IMR-90 (cell line): ENCODE data around the gene CFAP161. TPM values are rescaled to one million over a fixed set of nuclear protein-coding genes. Genes with fewer than 3 reads are reported as not detected.

ENCODE experiments used
- ATAC-seq: fragments of 200-7000 bp; cut with Tn5 transposase; 2 replicates; pipeline ENCODE4 v1.9.1; 2020; ENCODE audit warnings: low read depth, mild to moderate bottlenecking, moderate library complexity
- BruUV-seq: library from RNA; stranded (reverse); fragments of 400-500 nt; replicated peaks from 2 replicates; lab custom pipeline; 2021; lab: Mats Ljungman, UMichigan
- CTCF ChIA-PET: fragments of 300-600 bp; formaldehyde crosslinking; extraction: SDS; loops from one replicate; lab custom pipeline; 2021; ENCODE audit warnings: antibody characterized with exemption; lab: Yijun Ruan, JAX
- POLR2A ChIA-PET: fragments of 300-600 bp; sonication (Branson Sonifier 250); formaldehyde crosslinking; loops from one replicate; lab custom pipeline; 2022; ENCODE audit warnings: antibody characterized with exemption; ENCODE audit not compliant: unreplicated experiment; lab: Charles Lee
- DNase-seq: peaks from one replicate; pipeline ENCODE4 v3.0.0; 2013
- H2AFZ ChIP-seq: replicated peaks from 2 replicates; pipeline ENCODE3; 2013; ENCODE audit warnings: low read length, mild to moderate bottlenecking; ENCODE audit not compliant: poor library complexity
- H2AK5ac ChIP-seq: 2 replicates; pipeline ENCODE4 v1.6.1; 2013; ENCODE audit warnings: low read depth, low read length, inconsistent platforms
- H2AK9ac ChIP-seq: replicated peaks from 2 replicates; pipeline ENCODE3; 2013; ENCODE audit warnings: mild to moderate bottlenecking, low read depth, low read length, moderate library complexity; ENCODE audit not compliant: poor library complexity
- H2BK120ac ChIP-seq: 2 replicates; pipeline ENCODE4 v1.6.1; 2013; ENCODE audit warnings: low read depth, low read length, inconsistent platforms
- H2BK15ac ChIP-seq: 3 replicates; pipeline ENCODE4 v1.6.1; 2013; ENCODE audit warnings: low read depth, low read length, inconsistent platforms
- H2BK20ac ChIP-seq: 2 replicates; pipeline ENCODE4 v1.6.1; 2013; ENCODE audit warnings: low read depth, mild to moderate bottlenecking, inconsistent platforms, low read length, moderate library complexity
- H2BK5ac ChIP-seq: 2 replicates; pipeline ENCODE4 v1.6.1; 2013; ENCODE audit warnings: mild to moderate bottlenecking, low read depth, low read length, inconsistent platforms; ENCODE audit not compliant: poor library complexity, severe bottlenecking
- H3K14ac ChIP-seq: replicated peaks from 2 replicates; pipeline ENCODE4 v1.6.1; 2013; ENCODE audit warnings: low read depth, low read length, inconsistent platforms
- H3K18ac ChIP-seq: 2 replicates; pipeline ENCODE4 v1.6.1; 2013; ENCODE audit warnings: low read depth, low read length, control low read depth
- H3K23ac ChIP-seq: 2 replicates; pipeline ENCODE4 v1.6.1; 2013; ENCODE audit warnings: low read depth, low read length, inconsistent platforms
- H3K27ac ChIP-seq: 2 replicates; pipeline ENCODE4 v1.5.1; 2013; ENCODE audit warnings: mild to moderate bottlenecking, control low read depth, low read length; ENCODE audit not compliant: insufficient read depth
- H3K27me3 ChIP-seq: 2 replicates; pipeline ENCODE4 v1.6.1; 2013; ENCODE audit warnings: low read length; ENCODE audit not compliant: control insufficient read depth, insufficient read depth
- H3K36me3 ChIP-seq: 2 replicates; pipeline ENCODE4 v1.6.1; 2013; ENCODE audit warnings: low read length, mixed read lengths; ENCODE audit not compliant: control insufficient read depth, insufficient read depth
- H3K4ac ChIP-seq: 2 replicates; pipeline ENCODE4 v1.6.1; 2013; ENCODE audit warnings: low read depth, low read length, inconsistent platforms
- H3K4me1 ChIP-seq: 2 replicates; pipeline ENCODE4 v1.6.1; 2013; ENCODE audit warnings: low read length, mixed read lengths; ENCODE audit not compliant: control insufficient read depth, insufficient read depth
- H3K4me2 ChIP-seq: 2 replicates; pipeline ENCODE4 v1.6.1; 2013; ENCODE audit warnings: low read depth, mild to moderate bottlenecking, control low read depth, low read length, moderate library complexity
- H3K4me3 ChIP-seq: 2 replicates; pipeline ENCODE4 v1.5.1; 2013; ENCODE audit warnings: low read depth, mild to moderate bottlenecking, control low read depth, low read length, moderate library complexity; ENCODE audit not compliant: insufficient read depth
- H3K56ac ChIP-seq: 2 replicates; pipeline ENCODE4 v1.6.1; 2013; ENCODE audit warnings: low read length, inconsistent platforms; ENCODE audit not compliant: insufficient read depth; ENCODE audit errors: extremely low read depth
- H3K79me1 ChIP-seq, 2 experiments: 2 replicates each; pipeline ENCODE4 v1.6.1; 2013; ENCODE audit warnings: low read length in 2 of 2, inconsistent platforms in 1 of 2, low read depth in 1 of 2
- H3K9ac ChIP-seq: 2 replicates; pipeline ENCODE4 v1.6.1; 2013; ENCODE audit warnings: low read depth, low read length, control low read depth
- H3K9me1 ChIP-seq: 2 replicates; pipeline ENCODE4 v1.6.1; 2013; ENCODE audit warnings: low read length, inconsistent platforms; ENCODE audit not compliant: insufficient read depth
- H3K9me3 ChIP-seq: 2 replicates; pipeline ENCODE4 v1.6.1; 2013; ENCODE audit warnings: low read length; ENCODE audit not compliant: control insufficient read depth, insufficient read depth
- H4K20me1 ChIP-seq: 2 replicates; pipeline ENCODE4 v1.6.1; 2013; ENCODE audit warnings: low read length, inconsistent platforms; ENCODE audit not compliant: insufficient read depth
- H4K5ac ChIP-seq: 2 replicates; pipeline ENCODE4 v1.6.1; 2013; ENCODE audit warnings: mild to moderate bottlenecking, low read depth, low read length, control low read depth
- H4K8ac ChIP-seq, 2 experiments: 2 replicates each; pipeline ENCODE4 v1.6.1; 2013; ENCODE audit warnings: low read depth in 2 of 2, low read length in 2 of 2, control low read depth in 1 of 2, inconsistent platforms in 1 of 2
- H4K91ac ChIP-seq: 2 replicates; pipeline ENCODE4 v1.6.1; 2013; ENCODE audit warnings: low read depth, low read length, inconsistent platforms; ENCODE audit not compliant: insufficient read depth
- BHLHE40 ChIP-seq: fragments of 150-350 bp; IDR thresholded peaks from 2 replicates; pipeline ENCODE4 v1.6.1; 2016; ENCODE audit warnings: mild to moderate bottlenecking, low read depth, low read length
- FOS ChIP-seq: fragments of 150-350 bp; IDR thresholded peaks from 2 replicates; pipeline ENCODE4 v1.6.1; 2016; ENCODE audit warnings: low read depth, low read length
- POLR2A ChIP-seq: IDR thresholded peaks from 2 replicates; pipeline ENCODE4 v1.6.1; 2012; ENCODE audit warnings: mild to moderate bottlenecking, low read depth, low read length
- RAD21 ChIP-seq: IDR thresholded peaks from 2 replicates; pipeline ENCODE4 v1.6.1; 2012; ENCODE audit warnings: low read length, improper control_type of control experiment
- WGBS, 2 experiments: methylation state at CpG; one replicate each; pipeline versions ENCODE4 v1.1.5 to v1.1.7; 2013; ENCODE audit warnings: missing lambda C conversion rate in 2 of 2; ENCODE audit not compliant: insufficient read length in 1 of 2; ENCODE audit errors: extremely low coverage in 2 of 2; 5-methylcytosine and 5-hydroxymethylcytosine counted together
- dilution Hi-C: fragments of 300-500 bp; cut with HindIII; formaldehyde crosslinking; loops from one replicate; pipeline ENCODE4 v1.14.3; 2018; ENCODE audit warnings: low sequenced_read_pairs; ENCODE audit not compliant: unreplicated experiment
- in situ Hi-C: fragments of 300-500 bp; cut with MboI; formaldehyde crosslinking; loops from 3 replicates; pipeline ENCODE4 v1.14.3; 2019; ENCODE audit warnings: low sequenced_read_pairs, inconsistent platforms, mixed read lengths
- intact Hi-C: fragments of 100-400 bp; cut with micrococcal nuclease; formaldehyde crosslinking; loops from 2 replicates; pipeline ENCODE4 v1.10.0; 2022
- polyA plus RNA-seq, 3 experiments: library from polyadenylated mRNA; depleted of rRNA; stranded (reverse); fragments of >200 nt; gene quantifications; 2 replicates each; pipeline ENCODE4 v1.2.3, GENCODE V29; 2012; ENCODE audit warnings: low replicate concordance in 1 of 3
- total RNA-seq: library from RNA; depleted of rRNA; stranded (reverse); fragments of >200 nt; gene quantifications from 2 replicates; pipeline ENCODE4 v1.2.3, GENCODE V29; 2012
- TF ChIP-seq, protein P1 (sequence below): conservative IDR thresholded peaks from 2 replicates; pipeline ENCODE4 v1.5.1; 2012; ENCODE audit warnings: mild to moderate bottlenecking, low read depth, low read length, improper control_type of control experiment

Gene CFAP161
- total and polyA plus RNA-seq, 2 of the 4 experiments (the other 2 are of a cell fraction): not detected

DNA sequence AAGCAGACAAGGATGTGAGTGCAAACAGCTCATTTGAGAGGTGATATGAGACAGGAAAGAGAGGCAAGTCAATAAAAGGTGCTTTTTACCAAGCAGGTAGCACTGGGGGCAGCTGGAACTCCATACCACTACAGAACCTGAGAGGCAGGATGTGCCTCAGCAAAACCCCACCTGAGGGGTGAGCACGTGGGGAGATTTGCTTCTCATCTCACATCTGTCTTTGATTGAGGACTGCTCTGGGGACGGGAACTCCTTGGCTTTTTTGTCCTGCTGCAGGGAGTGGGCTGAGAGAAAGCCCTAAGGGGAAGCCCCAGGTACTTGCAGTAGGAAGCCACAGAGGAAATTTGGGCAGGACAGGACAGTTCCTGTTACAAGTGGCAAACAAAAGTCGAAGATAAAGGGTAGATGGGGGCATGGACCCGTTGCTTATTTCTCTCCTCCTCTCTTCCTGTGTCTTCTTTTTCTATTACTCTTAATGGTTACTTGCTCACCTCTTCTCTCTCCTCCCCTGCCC, 27.1 kb downstream of the CFAP161 start:
- no peak for DNase-seq
- Histone ChIP-seq H2AK9ac (peak overlapping the region; percentile 83), H2AFZ (peak overlapping the region; percentile 71), H3K18ac (peak overlapping the region; percentile 71), H3K56ac (no peak overlapping the region; the same call in 1 of the 2 replicates), H2BK5ac (peak overlapping the region; percentile 54), H3K4me1 (peaks cover 32% of the 10 kb centered on the region), H3K4me3 (no peak overlapping the region), H3K27ac (peak overlapping the region; percentile 68; the same call in 1 of the 2 replicates), H4K5ac (peak overlapping the region; percentile 80), H3K4ac (peak overlapping the region; percentile 98), H3K9ac (no peak overlapping the region), H2BK120ac (peak overlapping the region; percentile 97), H2AK5ac (peak overlapping the region; percentile 98), H3K9me3 (no peaks in the 10 kb centered on the region), H4K91ac (peak overlapping the region; percentile 89), H2BK15ac (peak overlapping the region; percentile 81; the same call in 2 of the 3 replicates), H3K14ac (peak overlapping the region; percentile 88), H3K4me2 (no peak overlapping the region), H4K20me1 (no peaks in the 10 kb centered on the region), H3K23ac (peak overlapping the region; percentile 70), H3K9me1 (peaks cover 35% of the 10 kb centered on the region), H2BK20ac (peak overlapping the region; percentile 99), H3K27me3 (no peaks in the 10 kb centered on the region), H4K8ac (peak overlapping the region; percentile 22 to 59; a peak in 3 of 4 replicates), H3K36me3 (no peaks in the 10 kb centered on the region), H3K79me1 (no peaks in the 10 kb centered on the region)
- TF ChIP-seq, protein P1, sequence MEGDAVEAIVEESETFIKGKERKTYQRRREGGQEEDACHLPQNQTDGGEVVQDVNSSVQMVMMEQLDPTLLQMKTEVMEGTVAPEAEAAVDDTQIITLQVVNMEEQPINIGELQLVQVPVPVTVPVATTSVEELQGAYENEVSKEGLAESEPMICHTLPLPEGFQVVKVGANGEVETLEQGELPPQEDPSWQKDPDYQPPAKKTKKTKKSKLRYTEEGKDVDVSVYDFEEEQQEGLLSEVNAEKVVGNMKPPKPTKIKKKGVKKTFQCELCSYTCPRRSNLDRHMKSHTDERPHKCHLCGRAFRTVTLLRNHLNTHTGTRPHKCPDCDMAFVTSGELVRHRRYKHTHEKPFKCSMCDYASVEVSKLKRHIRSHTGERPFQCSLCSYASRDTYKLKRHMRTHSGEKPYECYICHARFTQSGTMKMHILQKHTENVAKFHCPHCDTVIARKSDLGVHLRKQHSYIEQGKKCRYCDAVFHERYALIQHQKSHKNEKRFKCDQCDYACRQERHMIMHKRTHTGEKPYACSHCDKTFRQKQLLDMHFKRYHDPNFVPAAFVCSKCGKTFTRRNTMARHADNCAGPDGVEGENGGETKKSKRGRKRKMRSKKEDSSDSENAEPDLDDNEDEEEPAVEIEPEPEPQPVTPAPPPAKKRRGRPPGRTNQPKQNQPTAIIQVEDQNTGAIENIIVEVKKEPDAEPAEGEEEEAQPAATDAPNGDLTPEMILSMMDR: no peak
- TF ChIP-seq RAD21 (no peak), BHLHE40 (no peak), POLR2A (no peak), FOS (no peak)
- in situ Hi-C loops: no loop called here
- POLR2A ChIA-PET: interaction anchor here (1.1 kb wide), 1 partner anchor 29 kb away, joined by 4 read pairs; no protein-coding TSS in a partner anchor
- dilution Hi-C loops: no loop called here
- intact Hi-C loops: no loop called here
- WGBS, 2 experiments: 100% methylated on average over 1 of the region's 4 CpGs; no CpG with 5 or more reads in 1 of the 2 experiments
- no peak for ATAC-seq
- BruUV-seq: no TSS peak
- CTCF ChIA-PET: interaction anchor here (3.6 kb wide), 1 partner anchor 105 kb away, joined by 23 read pairs; no protein-coding TSS in a partner anchor
